Transverse colon (tissue), 4 donors: ENCODE results near the gene C4orf54. TPM values are rescaled to one million over a fixed set of nuclear protein-coding genes. Genes with fewer than 3 reads are reported as not detected.

ENCODE experiments used
- DNase-seq: peaks from one replicate; pipeline ENCODE4 v3.0.0-alpha.2; 2019
- H3K27ac ChIP-seq, 4 donors: fragments of 200-600 bp; sonication (generic); 2 replicates each; pipeline ENCODE4 v1.5.1; 2016 to 2018; ENCODE audit warnings: inconsistent platforms in 4 of 4
- H3K27me3 ChIP-seq: fragments of 200-600 bp; sonication (generic); 2 replicates; pipeline ENCODE4 v1.5.1; 2017; ENCODE audit warnings: inconsistent platforms
- H3K36me3 ChIP-seq, 4 donors: fragments of 200-600 bp; sonication (generic); 2 replicates each; pipeline ENCODE4 v1.5.1; 2017 to 2019; ENCODE audit warnings: inconsistent platforms in 4 of 4
- H3K4me1 ChIP-seq, 4 donors: fragments of 200-600 bp; sonication (generic); 2 replicates each; pipeline ENCODE4 v1.5.1; 2017 to 2020; ENCODE audit warnings: inconsistent platforms in 4 of 4
- H3K4me3 ChIP-seq, 4 donors: fragments of 200-600 bp; sonication (generic); 1 replicate in 1 of 4; 2 replicates in 3 of 4; pipeline versions ENCODE4 v1.5.1 to v1.6.1; 2017 to 2019; ENCODE audit warnings: inconsistent platforms in 4 of 4
- H3K9me3 ChIP-seq, 2 donors: fragments of 200-600 bp; sonication (generic); 2 replicates each; pipeline ENCODE4 v1.5.1; 2017 to 2019; ENCODE audit warnings: inconsistent platforms in 2 of 2
- EP300 ChIP-seq: sonication (generic); formaldehyde crosslinking; IDR thresholded peaks from one replicate; pipeline ENCODE4 v1.6.1; 2017; ENCODE audit warnings: antibody characterized with exemption, low read depth
- POLR2A ChIP-seq: fragments of 450-650 bp; IDR thresholded peaks from one replicate; pipeline ENCODE4 v1.6.1; 2016; ENCODE audit warnings: antibody characterized with exemption, mild to moderate bottlenecking, moderate library complexity
- POLR2AphosphoS5 ChIP-seq, 3 donors: sonication (generic); formaldehyde crosslinking; IDR thresholded peaks; one replicate each; pipeline ENCODE4 v1.6.1; 2016; ENCODE audit warnings: antibody characterized with exemption in 3 of 3
- WGBS, 2 donors: methylation state at CpG; one replicate each; pipeline ENCODE4 v1.1.5; 2018; ENCODE audit warnings: low coverage in 1 of 2; 5-methylcytosine and 5-hydroxymethylcytosine counted together
- in situ Hi-C, 4 donors: fragments of 200-750 bp; cut with MboI; loops; one replicate each; pipeline versions ENCODE4 v1.15.0 to v1.15.1; 2017; ENCODE audit warnings: low sequenced_read_pairs in 3 of 4, low pct_ligation_motif_present in 1 of 4, low pct_unique_long_range_greater_than_20kb in 1 of 4
- intact Hi-C: fragments of 100-400 bp; cut with DNase I; formaldehyde crosslinking; loops from one replicate; pipeline ENCODE4 v1.15.1; 2023; ENCODE audit warnings: low total_unique reads
- total RNA-seq, 4 donors: library from RNA; depleted of rRNA; stranded (reverse); fragments of >200 nt; gene quantifications; one replicate each; pipeline ENCODE4 v1.1.0, GENCODE V29; 2016
- TF ChIP-seq, protein P1 (sequence below), 5 experiments: fragments of 200-600 bp in 3 of 5; fragments of 450-650 bp in 2 of 5; sonication (generic) in 3 of 5; IDR thresholded peaks; 1 replicate in 2 of 5; 2 replicates in 3 of 5; pipeline ENCODE4 v1.5.1; 2016 to 2017; ENCODE audit warnings: antibody characterized with exemption in 5 of 5, inconsistent platforms in 3 of 5, mild to moderate bottlenecking in 2 of 5, moderate library complexity in 1 of 5

C4orf54 gene
- total RNA-seq, 4 donors from 2014 or later: not detected

DNA sequence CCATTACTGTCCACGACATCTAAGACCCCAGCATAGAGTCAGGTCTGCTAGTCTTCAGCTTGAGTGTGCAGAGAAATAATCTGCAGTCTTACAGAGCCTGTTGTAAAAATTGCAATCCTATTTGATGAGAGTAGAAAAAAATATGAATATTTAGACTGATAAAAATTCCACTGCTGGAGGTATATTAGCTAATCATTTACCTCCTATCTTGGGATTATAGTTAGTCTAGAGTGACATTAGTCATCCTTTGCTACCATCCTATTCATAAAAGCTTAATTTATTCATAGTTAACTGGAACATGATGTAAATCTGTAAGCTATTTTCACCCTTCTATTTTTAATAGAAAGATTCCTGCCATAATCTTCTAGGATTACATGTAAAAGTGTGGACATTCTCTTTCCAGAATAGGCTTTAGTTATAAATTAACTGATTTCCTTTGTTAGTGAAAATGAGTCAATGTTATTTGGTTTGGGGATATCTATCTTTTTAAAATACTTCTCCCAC, 26.7 kb downstream of the C4orf54 start:
- DNase-seq: no peak
- no peak overlapping the region for H3K4me3 ChIP-seq
- intact Hi-C loops: no loop called here
- H3K9me3 ChIP-seq: no peaks in the 10 kb centered on the region
- H3K27me3 ChIP-seq: no peaks in the 10 kb centered on the region
- no peak for TF ChIP-seq POLR2A
- TF ChIP-seq, protein P1, sequence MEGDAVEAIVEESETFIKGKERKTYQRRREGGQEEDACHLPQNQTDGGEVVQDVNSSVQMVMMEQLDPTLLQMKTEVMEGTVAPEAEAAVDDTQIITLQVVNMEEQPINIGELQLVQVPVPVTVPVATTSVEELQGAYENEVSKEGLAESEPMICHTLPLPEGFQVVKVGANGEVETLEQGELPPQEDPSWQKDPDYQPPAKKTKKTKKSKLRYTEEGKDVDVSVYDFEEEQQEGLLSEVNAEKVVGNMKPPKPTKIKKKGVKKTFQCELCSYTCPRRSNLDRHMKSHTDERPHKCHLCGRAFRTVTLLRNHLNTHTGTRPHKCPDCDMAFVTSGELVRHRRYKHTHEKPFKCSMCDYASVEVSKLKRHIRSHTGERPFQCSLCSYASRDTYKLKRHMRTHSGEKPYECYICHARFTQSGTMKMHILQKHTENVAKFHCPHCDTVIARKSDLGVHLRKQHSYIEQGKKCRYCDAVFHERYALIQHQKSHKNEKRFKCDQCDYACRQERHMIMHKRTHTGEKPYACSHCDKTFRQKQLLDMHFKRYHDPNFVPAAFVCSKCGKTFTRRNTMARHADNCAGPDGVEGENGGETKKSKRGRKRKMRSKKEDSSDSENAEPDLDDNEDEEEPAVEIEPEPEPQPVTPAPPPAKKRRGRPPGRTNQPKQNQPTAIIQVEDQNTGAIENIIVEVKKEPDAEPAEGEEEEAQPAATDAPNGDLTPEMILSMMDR (IDR thresholded peaks at IDR 0.05): no peak
- TF ChIP-seq EP300: no peak
- TF ChIP-seq POLR2AphosphoS5 (IDR thresholded peaks at IDR 0.05): no peak
- H3K4me1 ChIP-seq: no peaks in the 10 kb centered on the region
- in situ Hi-C loops: no loop called here
- WGBS, 2 donors: 65 to 67% methylated on average over 1 of the region's 1 CpG
- H3K36me3 ChIP-seq: no peaks in the 10 kb centered on the region
- H3K27ac ChIP-seq: no peak overlapping the region

DNA sequence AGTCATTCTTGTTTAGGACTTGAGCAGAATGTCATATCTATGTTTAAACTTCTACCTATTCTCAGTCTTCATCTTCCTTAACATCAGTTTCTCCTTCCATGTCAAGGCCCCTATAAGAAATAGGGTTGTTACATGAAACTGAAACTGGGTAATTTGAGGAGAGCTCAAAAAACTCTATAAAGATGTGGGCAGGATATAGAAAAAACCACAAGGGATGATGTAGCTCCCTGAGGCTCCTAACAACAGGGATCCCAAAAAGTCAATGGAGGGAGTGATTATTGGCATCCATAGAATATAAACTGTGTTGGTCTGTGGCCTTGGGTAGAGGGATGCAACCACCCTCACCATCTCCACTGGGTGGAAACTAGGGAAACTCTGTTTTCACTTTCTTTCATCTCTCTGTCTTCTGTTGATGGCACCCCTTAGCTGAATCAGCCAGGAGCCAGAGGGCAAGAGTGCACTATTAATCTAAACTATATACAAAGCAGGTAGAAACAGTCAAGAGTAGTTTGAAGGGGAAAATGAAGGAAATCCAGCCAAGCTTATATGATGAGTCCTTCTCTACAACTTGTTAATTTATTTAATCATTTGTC, 27.6 kb downstream of the C4orf54 start:
- in situ Hi-C loops: no loop called here
- H3K27ac ChIP-seq: no peak overlapping the region
- DNase-seq: no peak
- no peak overlapping the region for H3K4me3 ChIP-seq
- intact Hi-C loops: no loop called here
- no peaks in the 10 kb centered on the region for H3K9me3 ChIP-seq
- TF ChIP-seq POLR2A: no peak
- TF ChIP-seq, protein P1 (IDR thresholded peaks at IDR 0.05): no peak
- TF ChIP-seq POLR2AphosphoS5 (IDR thresholded peaks at IDR 0.05): no peak
- TF ChIP-seq EP300: no peak
- H3K36me3 ChIP-seq: no peaks in the 10 kb centered on the region
- no peaks in the 10 kb centered on the region for H3K4me1 ChIP-seq
- H3K27me3 ChIP-seq: no peaks in the 10 kb centered on the region

DNA sequence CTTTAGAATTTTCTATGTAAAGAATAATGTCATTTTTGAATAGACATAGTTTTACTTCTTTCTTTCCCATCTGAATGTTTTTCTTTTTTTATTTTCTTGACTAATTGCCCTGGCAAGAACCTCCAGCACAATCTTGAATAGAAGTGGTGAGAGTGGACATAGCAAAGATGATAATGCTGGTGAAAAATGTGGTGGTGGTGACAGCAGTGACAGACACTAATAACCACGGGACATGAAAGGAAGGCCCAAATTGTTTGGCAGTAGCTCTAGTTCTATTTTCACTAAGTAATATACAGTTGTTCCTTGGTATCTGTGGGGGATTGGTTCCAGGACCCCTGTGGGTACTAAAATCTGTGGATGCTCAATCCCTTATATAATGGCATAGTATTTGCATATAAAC, 29.6 kb downstream of the C4orf54 start:
- no peak overlapping the region for H3K4me3 ChIP-seq
- no peaks in the 10 kb centered on the region for H3K27me3 ChIP-seq
- TF ChIP-seq POLR2AphosphoS5 (IDR thresholded peaks at IDR 0.05) (no peak), EP300 (no peak), POLR2A (no peak)
- TF ChIP-seq, protein P1 (IDR thresholded peaks at IDR 0.05): no peak
- no peak overlapping the region for H3K27ac ChIP-seq
- 85 to 88% methylated on average over 1 of the region's 1 CpG for WGBS, 2 donors
- H3K4me1 ChIP-seq: peaks cover 0 to 5% (median 0%) of the 10 kb centered on the region in 4 donors
- intact Hi-C loops: no loop called here
- no peak for DNase-seq
- no peaks in the 10 kb centered on the region for H3K36me3 ChIP-seq
- H3K9me3 ChIP-seq: no peaks in the 10 kb centered on the region
- in situ Hi-C loops: no loop called here

DNA sequence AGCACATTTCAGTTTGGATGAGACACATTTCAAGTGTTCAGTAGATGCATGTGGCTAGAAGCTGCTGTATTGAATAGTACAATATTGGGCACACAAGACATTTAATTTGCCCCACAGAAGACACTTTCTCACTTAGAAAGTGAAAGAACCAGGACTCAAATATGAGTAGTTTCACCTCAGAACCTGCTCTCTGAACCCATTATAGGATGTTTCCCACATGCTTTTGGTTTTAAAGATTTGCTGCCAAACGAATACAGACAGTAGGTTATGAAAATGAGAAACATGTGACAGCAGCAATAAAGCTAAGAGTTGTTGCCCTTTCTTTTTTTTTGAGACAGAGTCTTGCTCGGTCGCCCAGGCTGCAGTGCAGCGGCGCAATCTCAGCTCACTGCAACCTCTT, 32.3 kb downstream of the C4orf54 start:
- no peak for DNase-seq
- 0 to 76% methylated on average over 1 to 5 of the region's 5 CpGs for WGBS, 2 donors
- no peaks in the 10 kb centered on the region for H3K36me3 ChIP-seq
- no peaks in the 10 kb centered on the region for H3K9me3 ChIP-seq
- TF ChIP-seq, protein P1 (IDR thresholded peaks at IDR 0.05): no peak
- TF ChIP-seq POLR2AphosphoS5 (IDR thresholded peaks at IDR 0.05) (no peak), POLR2A (no peak), EP300 (no peak)
- H3K27ac ChIP-seq: no peak overlapping the region
- intact Hi-C loops (no loop called here), in situ Hi-C loops (no loop called here)
- no peaks in the 10 kb centered on the region for H3K27me3 ChIP-seq
- H3K4me3 ChIP-seq: no peak overlapping the region
- H3K4me1 ChIP-seq: peaks cover 0 to 5% (median 0%) of the 10 kb centered on the region in 4 donors
